Measurements from ENCODE around the gene L3MBTL1.

L3MBTL1 gene

GRCh38 chr20:43508106-43508505 lies 609 bp downstream of the L3MBTL1 start:
- DNase-seq, result peak; percentile 42

GRCh38 chr20:43508604-43509040 lies 1.1 kb downstream of the L3MBTL1 start:
- DNase-seq, result peak; percentile 11

DNA sequence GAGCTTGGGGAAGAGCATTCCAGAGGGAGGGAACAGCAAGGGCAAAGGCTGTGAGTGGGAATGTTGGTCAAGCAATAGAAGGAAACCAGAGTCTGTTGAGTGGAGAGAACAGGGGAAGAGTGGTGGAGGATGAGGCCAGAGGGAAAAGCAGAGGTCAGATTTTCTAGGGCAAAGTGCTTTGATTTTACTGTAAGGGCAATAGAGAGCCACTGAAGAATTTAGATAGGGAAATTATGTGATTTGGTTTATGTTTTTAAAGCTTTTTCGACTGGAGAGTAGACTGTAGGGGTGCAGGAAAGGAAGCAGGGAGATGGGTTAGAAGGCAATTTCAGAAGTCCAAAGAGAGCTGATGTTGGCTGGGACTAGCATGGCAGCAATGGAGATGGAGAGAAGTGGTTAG lies 4.4 kb downstream of the L3MBTL1 start:
- no peak for DNase-seq

DNA sequence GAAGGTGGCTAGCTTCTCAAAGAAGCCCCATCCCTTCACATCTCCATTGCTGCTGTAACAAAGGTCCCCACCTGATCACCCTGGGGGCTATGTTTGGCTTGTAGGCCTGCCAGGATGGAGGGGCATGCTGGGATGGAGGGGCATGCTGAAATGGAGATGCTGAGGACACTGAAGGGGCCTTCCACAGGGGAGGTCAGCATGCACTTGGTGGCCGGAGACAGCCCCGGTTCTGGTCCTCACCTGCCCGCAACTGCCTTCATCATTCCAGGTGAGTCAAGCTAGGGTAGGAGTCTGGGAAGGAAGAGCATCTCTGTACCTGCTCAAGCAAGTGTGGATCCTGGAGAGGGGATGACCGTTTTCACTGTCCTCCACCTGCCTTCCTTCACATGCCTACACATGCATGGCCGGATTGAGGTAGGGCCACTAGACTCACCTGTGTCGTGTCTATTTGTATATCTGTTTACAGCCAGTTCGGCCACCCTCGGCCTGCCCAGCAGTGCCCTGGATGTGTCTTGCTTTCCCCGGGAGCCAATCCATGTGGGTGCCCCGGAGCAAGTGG lies 6.0 kb downstream of the L3MBTL1 start:
- no peak for DNase-seq

DNA sequence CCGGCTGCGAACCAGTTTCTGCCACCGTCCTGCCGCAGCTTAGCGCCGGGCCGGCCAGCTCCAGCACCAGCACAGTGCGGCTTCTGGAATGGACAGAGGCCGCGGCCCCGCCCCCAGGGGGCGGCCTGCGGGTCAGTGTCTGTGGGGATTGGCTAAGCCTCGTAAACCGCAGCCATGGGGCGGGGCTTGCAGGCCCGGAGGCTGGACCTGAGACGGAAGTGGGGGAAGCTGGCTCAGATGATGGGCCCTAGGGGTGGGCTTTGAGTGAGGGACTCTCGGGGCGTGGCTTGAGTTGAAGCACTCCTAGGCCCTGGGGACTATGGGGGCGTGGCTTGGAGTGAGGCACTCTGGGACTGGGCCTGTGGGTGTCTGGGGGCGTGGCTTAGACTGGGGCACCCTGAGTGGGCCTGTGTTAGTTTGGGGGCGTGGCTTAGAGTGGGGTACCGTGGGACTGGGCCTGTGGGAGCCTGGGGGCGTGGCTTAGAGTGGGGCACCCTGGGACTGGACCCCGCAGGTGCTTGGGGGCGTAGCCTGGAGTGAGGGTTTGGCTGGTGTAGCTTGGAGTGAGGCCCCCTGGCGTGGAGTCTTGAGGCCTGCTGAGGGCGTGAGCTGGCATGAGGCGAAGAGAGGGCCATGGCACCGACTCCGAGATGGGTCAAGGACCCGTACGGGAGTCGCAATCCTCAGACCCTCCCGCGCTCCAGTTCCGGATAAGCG lies 6.6 kb downstream of the L3MBTL1 start:
- DNase-seq, result peak; percentile 94

DNA sequence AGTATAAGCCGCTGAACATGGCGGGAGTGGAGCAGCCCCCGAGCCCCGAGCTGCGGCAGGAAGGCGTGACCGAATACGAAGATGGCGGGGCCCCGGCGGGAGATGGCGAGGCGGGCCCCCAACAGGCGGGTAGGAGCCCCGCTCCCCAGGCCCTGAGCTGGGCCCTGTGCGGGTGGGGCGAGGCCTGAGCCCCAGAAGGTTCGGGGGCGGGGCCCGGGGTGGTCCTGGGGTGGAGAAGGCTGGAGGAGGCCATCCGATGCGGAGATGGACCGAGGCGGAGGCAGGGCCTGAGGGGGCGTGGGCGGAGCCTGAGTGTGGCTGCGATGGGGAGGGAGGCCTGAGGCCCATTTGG lies 7.1 kb downstream of the L3MBTL1 start:
- DNase-seq, result no peak

- DNase-seq, result no peak
Measured at GRCh38 chr20:43515628-43516027, 8.1 kb downstream of the L3MBTL1 start.

- no peak for DNase-seq
Measured at GRCh38 chr20:43516251-43516824, 8.8 kb downstream of the L3MBTL1 start.

- DNase-seq, result no peak
Measured at GRCh38 chr20:43520074-43520630, 12.7 kb downstream of the L3MBTL1 start.

GRCh38 chr20:43525021-43525420 lies 17.5 kb downstream of the L3MBTL1 start:
- no peak for DNase-seq

- no peak for DNase-seq
Measured at GRCh38 chr20:43528258-43528875, 20.9 kb downstream of the L3MBTL1 start.

- DNase-seq, result no peak
Measured at GRCh38 chr20:43529051-43529450, 21.6 kb downstream of the L3MBTL1 start.

- DNase-seq, result no peak
Measured at GRCh38 chr20:43529457-43530153, 22.1 kb downstream of the L3MBTL1 start.

DNA sequence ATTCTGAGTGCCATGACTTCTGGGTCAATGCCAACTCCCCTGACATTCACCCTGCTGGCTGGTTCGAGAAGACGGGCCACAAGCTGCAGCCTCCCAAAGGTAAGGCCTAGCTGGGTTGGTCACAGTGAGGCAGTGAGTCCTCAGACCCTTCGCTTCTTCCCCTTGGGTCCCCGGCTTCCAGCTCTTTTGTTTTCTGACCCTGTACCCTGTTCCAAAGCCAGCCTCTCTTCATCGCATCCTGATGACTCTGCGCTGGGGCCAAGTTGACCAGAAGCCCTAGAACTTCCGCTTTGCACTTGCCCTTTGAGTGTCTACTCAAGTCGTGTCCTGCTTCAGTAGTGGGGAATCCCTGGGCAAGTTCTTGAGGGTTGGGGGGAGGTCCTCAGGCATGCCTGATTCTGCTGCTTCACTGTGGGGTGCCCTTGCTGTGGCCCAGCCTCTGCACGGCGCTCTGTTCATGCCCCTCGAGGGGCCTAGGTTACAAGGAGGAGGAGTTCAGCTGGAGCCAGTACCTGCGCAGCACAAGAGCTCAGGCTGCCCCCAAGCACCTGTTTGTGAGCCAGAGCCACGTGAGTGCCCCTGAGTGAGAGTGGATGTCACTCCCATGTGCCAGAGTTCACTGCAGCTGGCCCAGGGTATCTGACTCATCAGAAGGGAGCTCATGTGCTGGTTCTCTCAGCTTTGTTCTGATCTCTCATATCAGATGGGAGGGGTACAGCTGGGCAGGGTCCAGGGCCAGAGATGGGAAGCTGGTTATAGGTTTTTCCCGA lies 23.0 kb downstream of the L3MBTL1 start:
- DNase-seq, result no peak

DNA sequence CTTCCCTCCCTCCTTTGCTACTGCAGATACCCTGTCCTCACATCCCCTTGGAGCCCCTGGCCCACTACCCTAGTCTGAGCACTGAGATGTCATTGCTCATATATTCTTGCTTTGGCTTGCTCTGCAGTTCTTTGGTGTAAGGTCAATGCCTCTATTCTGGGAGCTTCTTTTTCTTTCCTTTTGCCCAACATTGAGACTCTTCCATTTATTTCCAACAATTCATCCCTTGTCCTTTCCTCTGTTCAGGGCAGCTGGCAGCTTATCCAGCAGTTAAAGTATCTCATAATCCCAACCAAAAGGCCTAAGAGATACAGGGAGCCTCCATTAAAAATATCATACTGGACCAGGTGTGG lies 23.6 kb downstream of the L3MBTL1 start:
- DNase-seq, result no peak

DNA sequence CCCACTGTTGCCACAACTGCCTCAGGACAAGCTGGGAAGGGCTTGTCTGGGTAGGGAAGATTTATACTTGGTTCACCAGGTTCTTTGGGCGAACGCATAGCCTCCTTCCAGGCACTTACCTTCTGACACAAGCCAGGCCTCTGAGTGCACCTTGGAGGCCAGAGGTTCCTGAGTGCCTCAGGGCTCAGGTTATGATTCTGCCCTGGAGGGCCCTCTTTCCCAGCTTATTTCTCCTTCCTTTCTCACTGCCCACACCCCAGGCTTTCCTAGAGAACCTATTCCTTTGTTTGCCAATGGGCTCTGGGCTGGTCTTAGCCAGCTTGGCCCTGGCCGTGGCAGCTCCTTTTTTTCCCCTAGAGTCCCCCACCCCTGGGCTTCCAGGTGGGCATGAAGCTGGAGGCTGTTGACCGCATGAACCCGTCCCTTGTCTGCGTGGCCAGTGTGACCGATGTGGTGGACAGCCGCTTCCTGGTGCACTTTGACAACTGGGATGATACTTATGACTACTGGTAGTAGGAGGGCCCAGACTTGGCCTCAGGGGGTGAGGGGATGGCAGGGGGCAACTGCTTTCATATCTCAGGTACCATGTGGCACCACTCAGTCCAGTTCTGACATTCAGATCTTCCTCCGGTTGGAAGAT lies 25.0 kb downstream of the L3MBTL1 start:
- DNase-seq, result no peak

DNA sequence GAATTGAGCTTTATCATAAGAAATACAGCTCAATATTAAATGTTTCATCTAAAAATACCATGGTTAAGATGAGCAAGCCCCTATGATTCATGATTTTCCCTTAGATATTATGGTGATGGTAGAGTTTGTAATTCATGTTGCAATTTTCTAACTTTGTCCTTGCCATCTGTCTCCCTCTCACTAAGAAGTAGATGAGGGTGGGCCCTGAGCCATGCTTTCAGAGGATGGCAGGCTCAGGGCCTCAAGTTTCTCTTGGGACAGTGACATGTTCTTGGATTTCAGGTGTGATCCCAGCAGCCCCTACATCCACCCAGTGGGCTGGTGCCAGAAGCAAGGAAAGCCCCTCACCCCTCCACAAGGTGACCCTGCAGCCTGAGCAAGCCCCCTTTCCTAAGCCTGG lies 25.6 kb downstream of the L3MBTL1 start:
- no peak for DNase-seq

GRCh38 chr20:43534016-43534415 lies 26.5 kb downstream of the L3MBTL1 start:
- DNase-seq, result no peak

DNA sequence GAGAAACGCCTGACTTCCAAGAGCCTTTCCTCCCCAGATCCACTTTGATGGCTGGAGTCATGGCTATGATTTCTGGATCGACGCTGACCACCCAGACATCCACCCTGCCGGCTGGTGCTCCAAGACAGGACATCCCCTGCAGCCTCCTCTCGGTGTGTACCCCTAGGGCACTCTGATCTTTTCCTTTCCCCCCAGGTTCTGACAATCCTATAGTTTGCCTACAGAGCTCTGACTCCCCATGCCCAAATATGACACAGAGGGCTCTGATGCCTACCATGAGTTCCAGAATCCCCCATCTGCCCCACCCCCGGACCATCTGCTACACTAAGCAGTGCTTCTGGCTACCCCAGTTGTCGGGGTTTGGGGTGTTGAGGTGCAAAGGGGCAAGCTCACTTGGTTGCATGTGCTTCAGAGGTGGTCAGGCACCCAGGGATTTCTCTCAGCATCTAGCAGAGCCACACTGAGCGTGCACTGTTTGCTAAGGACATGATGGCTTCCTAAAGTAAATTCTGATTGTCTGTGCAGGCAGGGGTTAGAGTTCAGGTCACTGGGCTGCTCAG lies 27.4 kb downstream of the L3MBTL1 start:
- DNase-seq, result no peak

GRCh38 chr20:43535370-43536004 lies 28.0 kb downstream of the L3MBTL1 start:
- DNase-seq, result no peak

Data from retina (tissue), 1 donor.